Peyer's patch (tissue), 4 donors: ENCODE measurements around the gene CLMP. TPM values are rescaled to one million over a fixed set of nuclear protein-coding genes. Genes with fewer than 3 reads are reported as not detected.

ENCODE experiments used
- DNase-seq, 3 donors: peaks; one replicate each; pipeline ENCODE4 v3.0.0-alpha.2; 2017 to 2019
- H3K27ac ChIP-seq, 4 donors: fragments of 200-600 bp; sonication (generic); one replicate each; pipeline ENCODE4 v1.5.1; 2016 to 2019
- H3K27me3 ChIP-seq, 2 donors: fragments of 200-600 bp; sonication (generic); one replicate each; pipeline ENCODE4 v1.5.1; 2019
- H3K36me3 ChIP-seq, 3 donors: fragments of 200-600 bp; sonication (generic); one replicate each; pipeline ENCODE4 v1.5.1; 2016 to 2019
- H3K4me1 ChIP-seq, 4 donors: fragments of 200-600 bp; sonication (generic); one replicate each; pipeline ENCODE4 v1.5.1; 2016 to 2019
- H3K4me3 ChIP-seq, 4 donors: fragments of 200-600 bp; sonication (generic); 1 replicate in 3 of 4; 2 replicates in 1 of 4; pipeline ENCODE4 v1.5.1; 2016 to 2019; ENCODE audit warnings: mild to moderate bottlenecking in 1 of 4
- H3K9me3 ChIP-seq, 4 donors: fragments of 200-600 bp; sonication (generic); one replicate each; pipeline ENCODE4 v1.5.1; 2016 to 2019; ENCODE audit warnings: mild to moderate bottlenecking in 1 of 4
- CTCF ChIP-seq, 6 experiments: fragments of 450-650 bp in 4 of 6; fragments of 200-600 bp in 2 of 6; sonication (generic) in 1 of 6; IDR thresholded peaks; one replicate each; pipeline ENCODE4 v1.5.1; 2017 to 2019; ENCODE audit warnings: antibody characterized with exemption in 6 of 6, mild to moderate bottlenecking in 3 of 6, moderate library complexity in 1 of 6
- POLR2A ChIP-seq, 2 donors: fragments of 450-650 bp; IDR thresholded peaks; one replicate each; pipeline ENCODE4 v1.5.1; 2017; ENCODE audit warnings: antibody characterized with exemption in 2 of 2, mild to moderate bottlenecking in 2 of 2, moderate library complexity in 2 of 2
- total RNA-seq, 4 donors: library from RNA; depleted of rRNA; stranded (reverse); fragments of >200 nt; gene quantifications; one replicate each; pipeline ENCODE4 v1.1.0, GENCODE V29; 2016

CLMP gene
- total RNA-seq, 4 donors from 2014 or later, result 8.4 to 48.7 (median 13.2) TPM

GRCh38 chr11:123122852-123123251 lies 72.2 kb downstream of the CLMP start:
- Histone ChIP-seq H3K4me1 (peaks cover 0 to 4% (median 0%) of the 10 kb centered on the region in 4 donors), H3K27ac (peak overlapping the region in 3 of 4 donors; percentile 26 to 69 (median 63)), H3K27me3 (no peaks in the 10 kb centered on the region), H3K36me3 (no peaks in the 10 kb centered on the region), H3K4me3 (no peak overlapping the region), H3K9me3 (no peaks in the 10 kb centered on the region)
- DNase-seq, result no peak
- TF ChIP-seq CTCF (IDR thresholded peaks at IDR 0.05) (no peak), POLR2A (IDR thresholded peaks at IDR 0.05) (no peak)

GRCh38 chr11:123122341-123122740 lies 72.7 kb downstream of the CLMP start:
- Histone ChIP-seq H3K27ac (peak overlapping the region; percentile 38 to 69 (median 52)), H3K4me3 (no peak overlapping the region), H3K27me3 (no peaks in the 10 kb centered on the region), H3K9me3 (no peaks in the 10 kb centered on the region), H3K36me3 (no peaks in the 10 kb centered on the region), H3K4me1 (peaks cover 0 to 4% (median 0%) of the 10 kb centered on the region in 4 donors)
- DNase-seq, result peak in 1 of 3 donors; percentile 58
- TF ChIP-seq CTCF (IDR thresholded peaks at IDR 0.05), result no peak
- no peak for TF ChIP-seq POLR2A (IDR thresholded peaks at IDR 0.05)

GRCh38 chr11:123116486-123116885 lies 78.6 kb downstream of the CLMP start:
- no peaks in the 10 kb centered on the region for H3K4me1 ChIP-seq
- TF ChIP-seq CTCF (IDR thresholded peaks at IDR 0.05), result no peak
- TF ChIP-seq POLR2A (IDR thresholded peaks at IDR 0.05), result no peak
- no peaks in the 10 kb centered on the region for H3K27me3 ChIP-seq
- H3K9me3 ChIP-seq, result peaks cover 0 to 6% (median 0%) of the 10 kb centered on the region in 4 donors
- H3K4me3 ChIP-seq, result no peak overlapping the region
- no peak overlapping the region for H3K27ac ChIP-seq
- DNase-seq, result no peak
- no peaks in the 10 kb centered on the region for H3K36me3 ChIP-seq

GRCh38 chr11:123111465-123111864 lies 83.6 kb downstream of the CLMP start:
- H3K4me3 ChIP-seq, result no peak overlapping the region
- H3K9me3 ChIP-seq, result peaks cover 0 to 6% (median 0%) of the 10 kb centered on the region in 4 donors
- H3K27me3 ChIP-seq, result no peaks in the 10 kb centered on the region
- H3K4me1 ChIP-seq, result no peaks in the 10 kb centered on the region
- no peak for TF ChIP-seq POLR2A (IDR thresholded peaks at IDR 0.05)
- TF ChIP-seq CTCF (IDR thresholded peaks at IDR 0.05), result peak; percentile 46 to 91 (median 82)
- peak overlapping the region in 1 of 4 donors; percentile 23 for H3K27ac ChIP-seq
- no peak for DNase-seq
- no peaks in the 10 kb centered on the region for H3K36me3 ChIP-seq

- Histone ChIP-seq H3K27me3 (no peaks in the 10 kb centered on the region), H3K36me3 (no peaks in the 10 kb centered on the region), H3K9me3 (no peaks in the 10 kb centered on the region), H3K27ac (no peak overlapping the region), H3K4me3 (no peak overlapping the region), H3K4me1 (no peaks in the 10 kb centered on the region)
- no peak for TF ChIP-seq CTCF (IDR thresholded peaks at IDR 0.05)
- no peak for TF ChIP-seq POLR2A (IDR thresholded peaks at IDR 0.05)
- DNase-seq, result no peak
Observed at GRCh38 chr11:123110397-123110796, 84.7 kb downstream of the CLMP start.
